SH-SY5Y (cell line): ENCODE results near the gene CACNA1A.

Experiments
- GATA2 ChIP-seq: IDR thresholded peaks from 2 replicates; pipeline ENCODE4 v1.6.1; 2011; ENCODE audit warnings: mild to moderate bottlenecking, low read depth, low read length
- GATA3 ChIP-seq: IDR thresholded peaks from 2 replicates; pipeline ENCODE4 v1.6.1; 2011; ENCODE audit warnings: low read depth, mild to moderate bottlenecking, low read length, moderate library complexity

- no peak for TF ChIP-seq GATA3
- TF ChIP-seq GATA2: no peak
Measured at GRCh38 chr19:13337181-13337580, 169.1 kb downstream of the CACNA1A start.
